GM18867 (cell line): ENCODE measurements around the gene HDAC4.

Experiments used
- ATAC-seq: cut with Tn5 transposase; IDR thresholded peaks from one replicate; pipeline ENCODE4 v1.9.1; 2021; ENCODE audit warnings: mild to moderate bottlenecking, moderate library complexity; ENCODE audit not compliant: unreplicated experiment

The HDAC4 gene

DNA sequence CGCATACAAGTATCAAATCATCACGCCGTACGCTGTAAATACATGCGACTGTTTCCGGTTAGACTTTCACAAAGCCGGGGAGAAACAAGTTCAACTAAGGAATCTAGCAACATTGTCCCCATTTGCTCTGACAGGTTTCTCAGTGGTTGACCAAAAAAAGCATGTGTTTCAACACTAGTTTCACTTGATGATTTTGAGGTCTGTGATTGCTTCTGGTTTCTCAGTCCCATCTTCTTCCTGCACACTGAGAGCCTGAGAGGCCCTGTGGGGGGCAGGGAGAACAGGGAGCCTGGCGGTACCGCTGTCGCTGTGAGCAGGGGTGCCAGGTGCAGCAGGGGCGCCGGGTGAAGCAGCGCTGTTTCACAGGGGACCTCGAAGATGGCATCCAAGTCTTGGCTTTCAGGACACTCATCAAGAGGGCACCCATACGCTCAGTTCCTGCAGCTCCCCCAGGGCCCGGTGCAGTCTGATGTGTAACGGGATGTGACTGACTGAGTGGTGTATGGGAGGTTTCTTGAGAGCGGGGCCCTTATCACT lies 282.1 kb downstream of the HDAC4 start:
- ATAC-seq, result no peak

DNA sequence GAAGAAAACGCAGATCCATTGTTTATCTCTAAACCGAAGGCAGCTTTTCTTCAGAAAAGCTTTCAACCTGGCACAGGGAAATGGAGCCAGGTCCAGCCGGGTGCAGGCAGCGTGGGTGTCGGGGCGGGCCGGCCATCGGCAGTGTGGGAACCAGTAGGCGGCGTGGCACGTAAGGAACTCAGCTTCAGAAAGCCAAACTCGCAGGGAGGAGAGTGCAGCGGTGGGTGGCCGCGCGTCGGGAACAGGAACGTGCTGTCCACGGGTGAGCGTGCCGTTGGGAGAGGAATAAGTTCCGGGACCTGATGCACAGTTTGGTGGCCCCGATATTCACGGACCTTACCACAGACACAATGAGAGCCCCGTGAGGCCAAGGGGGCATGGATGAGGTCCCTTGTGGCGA lies 282.6 kb downstream of the HDAC4 start:
- no peak for ATAC-seq

DNA sequence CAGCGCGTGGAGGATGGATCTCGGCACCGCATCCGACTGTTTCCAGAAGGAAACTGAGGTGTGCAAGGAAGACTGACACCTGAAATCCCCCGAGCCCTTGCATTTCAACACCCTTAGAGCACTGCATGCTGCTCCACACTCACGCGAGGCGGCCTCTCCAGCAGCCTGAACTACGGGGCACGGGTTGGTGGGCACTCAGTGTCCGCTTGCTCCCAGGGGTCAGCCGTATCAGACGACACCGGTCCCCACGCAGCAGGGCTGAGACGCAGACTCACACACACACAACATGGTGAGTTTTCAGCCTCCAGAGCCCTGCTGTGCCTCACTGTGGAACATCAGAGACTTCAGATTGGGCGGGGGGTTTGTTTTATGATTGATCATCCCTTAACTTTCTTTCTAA lies 283.0 kb downstream of the HDAC4 start:
- ATAC-seq, result no peak

DNA sequence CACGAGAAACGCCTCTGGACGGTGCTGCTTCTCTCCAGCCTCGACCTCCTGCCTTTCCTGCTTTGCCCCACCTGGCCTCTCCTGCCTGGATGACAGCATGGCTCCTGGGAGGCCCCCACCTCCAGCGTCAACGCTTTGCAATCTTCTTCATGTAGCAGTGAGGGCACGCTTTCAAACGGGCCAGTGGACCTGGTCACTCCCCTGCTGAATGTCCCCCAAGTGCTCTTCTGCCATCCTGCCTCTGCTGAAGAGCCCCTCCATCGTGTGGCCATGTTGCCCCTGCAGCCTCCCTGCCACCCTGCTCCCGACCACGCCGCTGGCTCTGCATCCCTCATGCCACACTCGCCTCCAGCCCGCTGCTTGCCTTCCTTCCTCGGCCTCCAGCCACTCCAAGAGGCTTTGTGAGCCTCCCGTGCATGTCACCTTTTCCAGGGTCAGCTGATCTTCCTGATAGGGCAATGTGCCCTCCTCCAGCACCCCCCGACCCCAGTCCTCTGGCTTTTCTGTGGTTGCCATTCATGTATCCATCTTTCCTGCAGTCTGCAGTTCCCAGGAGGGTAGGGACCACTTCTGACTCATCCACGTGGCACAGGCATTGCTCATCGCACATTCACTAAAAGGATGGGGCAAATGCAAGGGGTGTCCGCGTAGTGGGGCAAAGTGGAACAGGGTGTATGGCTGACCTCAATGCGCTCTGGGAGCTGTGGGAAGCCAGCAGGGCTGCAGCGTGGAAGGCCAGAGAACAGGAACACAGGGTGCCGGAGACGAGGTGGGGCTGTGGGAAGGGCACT lies 284.2 kb downstream of the HDAC4 start:
- no peak for ATAC-seq

DNA sequence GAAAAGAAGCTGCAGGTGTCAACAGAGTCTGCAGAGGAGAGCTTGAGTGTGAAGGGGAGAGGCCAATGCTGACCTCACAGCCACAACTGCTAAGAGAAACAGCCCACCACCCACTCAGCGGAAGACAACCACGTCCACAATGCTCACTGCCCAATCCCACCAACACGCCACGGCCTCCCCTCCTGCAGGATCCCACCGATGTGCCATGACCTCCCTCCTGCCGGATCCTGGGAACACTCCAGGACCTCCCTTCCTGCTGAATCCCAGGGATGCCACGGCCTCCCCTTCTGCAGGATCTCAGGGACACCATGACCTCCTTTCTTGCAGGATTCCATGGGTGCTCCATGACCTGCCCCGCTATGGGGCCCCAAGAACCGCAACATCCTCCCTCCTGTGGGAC lies 285.2 kb downstream of the HDAC4 start:
- no peak for ATAC-seq

DNA sequence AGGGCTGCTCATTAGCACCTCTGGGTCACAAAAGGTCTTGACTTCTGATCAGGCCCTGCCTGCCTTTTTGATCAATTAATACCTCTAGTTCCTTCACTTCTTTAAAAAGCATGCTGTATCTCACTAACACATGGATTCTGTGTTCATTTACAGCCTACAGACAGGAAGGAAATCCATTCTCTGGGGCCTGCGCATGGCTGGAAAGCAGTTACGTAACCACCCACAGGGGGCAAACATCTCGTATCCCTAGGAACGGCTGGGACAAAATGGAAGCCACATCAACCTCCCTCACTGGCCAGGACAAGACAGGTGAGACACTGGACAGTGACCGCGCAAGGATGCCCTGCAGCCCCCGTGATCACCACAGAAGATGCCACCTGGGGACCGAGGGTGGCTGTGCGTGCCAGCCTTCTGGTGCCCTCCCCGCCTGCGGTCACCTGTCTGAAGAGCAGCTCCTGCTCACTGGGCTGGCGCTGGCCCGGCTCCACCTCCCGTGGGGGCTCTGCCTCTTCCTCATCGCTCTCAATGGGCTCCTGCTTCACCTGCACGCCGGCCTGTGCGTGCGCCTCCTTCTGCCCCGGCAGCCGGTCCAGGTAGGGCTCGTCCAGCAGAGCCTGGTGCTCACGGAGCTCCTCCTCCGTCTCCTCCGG lies 286.1 kb downstream of the HDAC4 start:
- ATAC-seq, result no peak

DNA sequence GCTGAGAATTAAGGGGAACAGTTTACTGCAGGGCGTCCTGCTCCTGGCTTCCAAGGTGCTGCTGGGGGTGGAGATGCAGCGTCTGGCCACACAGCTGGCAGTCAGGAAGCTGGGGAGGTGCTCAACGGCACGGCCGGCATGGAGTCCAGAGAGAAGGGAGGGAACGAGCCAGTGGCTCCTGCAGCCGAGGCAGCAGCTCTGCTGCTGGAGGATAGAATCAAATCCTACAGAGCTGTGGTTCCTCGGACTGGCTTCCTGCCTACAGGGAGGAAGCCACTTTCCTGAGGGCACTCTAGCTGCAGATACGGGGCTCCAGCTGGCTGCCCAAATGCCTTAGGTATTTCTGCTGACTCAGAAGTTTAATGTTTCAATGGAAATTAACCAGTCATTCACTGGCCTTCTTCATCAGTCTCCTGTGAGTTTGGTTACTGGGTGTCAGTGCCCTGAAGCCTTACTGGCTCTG lies 286.7 kb downstream of the HDAC4 start:
- no peak for ATAC-seq

DNA sequence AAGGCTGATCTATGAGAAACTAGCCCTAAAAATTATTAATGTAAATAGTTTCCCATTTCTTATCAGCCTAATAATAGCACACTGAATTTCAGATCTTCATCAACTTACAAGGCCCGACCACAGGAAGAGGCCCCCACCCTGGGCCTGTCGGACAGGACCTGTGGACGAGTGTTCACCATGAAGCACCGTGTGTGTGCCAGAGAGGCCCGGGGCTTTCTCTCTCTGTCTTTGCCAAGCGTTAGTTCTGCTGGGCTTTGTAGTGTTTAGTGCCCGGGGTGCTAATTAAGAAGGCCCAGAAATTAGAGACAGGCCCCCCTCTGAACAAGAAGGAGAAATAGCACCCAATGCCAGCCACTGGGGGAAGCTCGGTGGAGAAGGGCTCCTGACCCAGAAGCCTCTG lies 287.2 kb downstream of the HDAC4 start:
- no peak for ATAC-seq

DNA sequence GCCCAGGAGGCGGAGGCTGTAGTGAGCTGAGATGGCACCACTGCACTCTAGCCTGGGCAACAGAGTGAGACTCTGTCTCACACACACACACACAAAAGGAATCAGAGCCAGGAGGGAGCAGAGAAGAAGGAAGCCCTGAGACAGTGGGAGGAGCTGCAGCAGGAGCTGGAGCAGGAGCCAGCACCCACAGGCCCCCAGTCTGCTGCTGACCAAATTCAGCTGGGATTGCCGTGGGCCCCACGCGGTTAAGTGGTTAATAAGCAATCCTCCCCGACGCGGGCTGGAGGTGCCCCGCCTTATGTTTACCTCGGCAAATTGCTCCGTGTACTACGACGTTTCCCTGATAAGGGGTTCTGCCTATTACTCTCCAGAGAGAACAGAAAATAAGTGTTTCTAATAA lies 287.6 kb downstream of the HDAC4 start:
- ATAC-seq, result no peak

DNA sequence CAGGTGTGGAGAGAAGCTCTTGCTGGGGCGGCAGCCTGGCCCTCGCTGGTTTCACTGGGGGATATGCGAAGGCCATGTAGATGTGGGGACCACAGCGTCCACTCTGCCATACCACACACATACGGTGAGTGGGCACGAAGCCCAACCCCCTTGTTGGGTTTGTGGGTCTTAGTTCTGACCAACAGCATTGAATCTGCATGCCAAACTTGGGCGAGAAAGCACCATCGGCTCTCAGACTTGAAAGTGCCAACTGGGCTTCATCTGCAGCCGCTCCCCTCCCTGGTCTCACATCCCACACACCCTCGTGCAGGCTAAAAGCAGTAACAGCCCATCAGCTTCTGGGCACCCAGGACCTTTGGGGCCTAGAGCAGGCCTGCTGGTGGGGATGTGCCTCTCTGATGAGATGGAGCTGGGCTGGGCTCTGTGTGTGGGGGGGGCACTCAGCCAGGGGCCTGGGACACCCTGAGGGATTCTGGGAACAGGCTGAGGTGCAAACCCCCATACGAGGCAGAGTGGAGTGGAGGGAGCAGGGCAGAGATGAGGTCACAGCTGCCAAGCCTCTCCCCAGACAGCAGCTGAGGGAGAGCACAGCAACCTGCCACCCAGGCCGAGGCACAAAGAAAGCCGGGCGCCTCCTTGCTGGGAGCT lies 288.6 kb downstream of the HDAC4 start:
- ATAC-seq, result no peak

DNA sequence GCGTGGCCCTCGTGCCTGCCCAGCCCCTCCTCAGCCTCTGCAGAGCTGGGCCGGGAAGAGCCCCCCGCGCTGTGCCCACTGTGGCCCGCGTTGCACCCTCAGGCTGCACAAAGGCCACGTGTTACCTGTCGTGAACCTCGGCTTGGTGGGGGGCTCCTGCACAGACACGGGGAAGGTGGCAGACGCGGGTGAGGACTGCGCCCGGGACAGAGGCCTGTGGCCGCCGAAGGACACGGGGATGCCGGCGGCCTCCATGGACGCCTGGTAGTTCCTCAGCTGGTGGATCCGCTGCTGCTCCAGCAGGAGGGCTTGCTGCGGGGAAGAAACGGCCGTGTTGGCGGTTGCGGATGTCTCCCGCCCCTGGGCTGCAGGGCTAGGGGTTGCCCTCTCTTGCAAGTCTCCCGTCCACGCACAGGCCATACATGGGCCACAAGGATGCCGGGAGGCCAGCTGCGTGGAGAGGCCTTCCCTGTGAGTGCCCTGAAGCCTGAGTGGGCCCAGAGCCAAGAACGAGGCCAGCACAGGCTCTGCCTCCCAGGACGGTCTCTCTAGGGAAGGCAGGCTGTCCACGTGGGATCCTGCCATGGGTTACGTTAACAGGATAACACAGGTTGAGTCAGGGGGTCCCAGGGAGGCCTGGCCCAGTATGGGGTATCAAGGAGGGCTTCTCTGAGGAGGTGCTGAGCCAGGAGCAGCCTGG lies 289.3 kb downstream of the HDAC4 start:
- no peak for ATAC-seq

DNA sequence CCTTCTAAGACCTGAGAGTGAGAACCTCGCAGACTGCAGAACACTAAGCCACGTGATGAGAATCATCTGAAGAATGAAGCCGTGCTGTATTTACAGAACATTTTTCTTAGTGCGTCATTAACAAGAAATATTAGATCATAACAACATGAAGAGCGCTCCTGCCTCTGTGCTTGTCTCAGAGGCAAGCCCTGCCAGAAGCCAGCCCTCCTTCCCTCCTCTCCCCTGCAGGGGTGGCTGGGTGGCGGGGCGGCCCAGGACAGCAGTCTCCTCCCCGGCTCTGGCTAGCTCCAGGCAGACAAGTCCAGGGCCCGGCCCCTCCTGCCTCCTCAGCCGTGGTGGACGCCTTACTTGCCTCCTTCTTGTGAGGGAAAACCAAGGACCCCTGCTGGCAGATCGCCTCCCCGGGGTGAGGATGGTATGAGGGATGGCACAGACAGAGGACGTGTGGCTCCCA lies 290.2 kb downstream of the HDAC4 start:
- no peak for ATAC-seq

DNA sequence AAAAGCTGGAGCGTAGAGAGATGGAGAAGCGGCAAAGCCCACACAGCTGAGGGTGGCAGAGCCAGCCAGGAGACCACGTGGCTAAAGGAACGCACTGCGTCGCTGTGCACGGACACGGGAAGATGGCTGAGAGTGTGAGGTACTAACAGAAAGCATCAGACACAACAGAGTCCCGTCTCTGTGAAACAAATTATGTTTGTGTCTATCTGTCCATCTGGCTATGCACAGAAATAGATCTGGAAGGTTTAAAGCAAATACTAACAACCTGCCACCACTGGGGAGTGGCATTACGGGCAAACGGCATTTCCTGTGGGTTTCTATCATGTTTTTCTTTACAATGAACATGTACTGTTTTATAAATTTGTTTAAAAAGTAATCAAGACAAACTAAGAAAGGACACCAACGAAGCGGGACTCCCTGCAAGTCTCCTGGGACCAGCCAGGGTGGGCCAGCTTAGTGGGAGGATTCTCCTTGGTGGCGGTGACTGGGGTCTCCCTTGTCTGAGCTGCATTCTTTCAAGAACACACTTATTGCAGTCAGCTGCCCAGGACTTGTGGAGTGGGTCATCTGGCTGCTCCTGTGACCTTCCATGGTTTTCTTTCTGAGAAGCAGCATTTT lies 290.8 kb downstream of the HDAC4 start:
- ATAC-seq, result no peak

DNA sequence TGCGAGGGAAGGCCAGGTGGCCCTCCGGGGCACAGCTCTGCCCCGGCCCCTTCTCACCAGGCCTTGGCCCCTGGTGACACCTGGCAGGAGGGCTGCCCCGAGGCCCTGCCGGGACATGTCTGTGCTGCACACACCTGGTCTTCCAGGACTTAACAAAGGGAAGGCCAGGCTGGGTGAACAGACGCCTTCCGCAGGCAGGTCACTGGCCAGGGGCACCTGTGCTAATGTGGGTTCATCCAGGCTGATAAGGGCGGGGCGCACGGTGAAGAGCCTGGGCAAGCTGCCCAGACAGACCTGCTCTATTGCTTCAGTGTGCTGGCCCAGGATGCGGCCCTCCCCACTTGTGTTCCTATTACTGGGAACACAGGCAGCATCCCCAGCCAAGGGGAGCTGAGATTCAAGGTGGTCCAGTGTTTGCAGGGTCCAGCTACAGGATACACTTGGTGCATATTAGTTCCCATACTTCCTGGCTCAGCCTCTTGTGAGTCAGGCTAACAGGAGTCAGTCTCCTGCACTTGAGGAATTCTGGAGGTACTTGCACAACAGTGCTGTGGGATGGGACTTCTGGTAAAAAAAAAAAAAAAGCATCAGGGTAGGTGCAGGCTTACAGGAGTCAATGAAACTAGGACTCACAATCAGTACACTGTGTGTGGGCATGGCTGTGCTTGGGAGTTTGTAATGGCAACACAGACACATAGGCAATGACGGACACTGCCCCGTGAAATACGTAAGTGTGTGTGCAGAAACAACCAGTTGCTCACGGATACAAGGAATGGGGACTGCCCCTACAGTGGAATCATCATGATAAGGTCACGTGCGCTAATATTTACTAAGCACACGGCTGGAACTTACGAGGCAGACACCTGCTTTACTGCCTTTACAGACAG lies 291.5 kb downstream of the HDAC4 start:
- no peak for ATAC-seq

DNA sequence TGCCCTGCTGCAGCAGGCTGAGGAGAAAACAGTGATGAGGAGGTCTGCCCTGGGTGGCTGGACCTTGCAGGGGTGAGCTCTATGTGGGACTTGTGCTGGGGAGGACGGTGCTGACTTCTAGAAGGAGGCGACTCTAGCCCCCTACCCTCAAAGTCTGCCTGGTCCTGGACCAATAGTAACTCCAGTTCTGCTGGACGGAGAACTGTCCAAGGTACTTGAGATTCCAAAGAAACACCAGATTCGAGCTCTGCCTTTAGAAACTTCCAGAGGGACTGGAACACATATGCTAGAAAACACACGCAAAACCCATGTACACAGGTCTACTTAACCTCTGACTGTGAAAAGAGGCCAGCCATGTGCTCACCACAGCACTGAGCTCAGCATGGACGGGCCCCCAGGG lies 292.4 kb downstream of the HDAC4 start:
- ATAC-seq, result no peak

DNA sequence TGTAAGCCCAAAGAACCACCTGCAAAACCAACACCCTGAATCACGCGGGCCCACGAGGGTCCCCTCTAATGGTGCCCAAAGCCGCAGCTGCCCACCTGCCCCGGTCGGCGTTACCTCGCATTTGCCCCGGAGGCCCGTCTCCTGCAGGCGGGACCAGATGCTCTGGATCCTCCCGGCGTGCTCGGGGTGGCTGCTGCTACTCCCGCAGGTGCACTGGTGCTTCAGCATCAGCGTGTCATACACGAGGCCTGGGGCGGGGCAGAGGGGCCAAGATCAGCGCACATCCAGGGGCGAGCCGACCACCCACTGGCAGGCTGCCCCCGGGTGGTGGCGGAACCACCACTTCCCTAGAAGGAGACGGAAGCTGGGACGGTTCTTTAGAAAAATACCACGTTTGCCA lies 292.9 kb downstream of the HDAC4 start:
- ATAC-seq, result no peak

DNA sequence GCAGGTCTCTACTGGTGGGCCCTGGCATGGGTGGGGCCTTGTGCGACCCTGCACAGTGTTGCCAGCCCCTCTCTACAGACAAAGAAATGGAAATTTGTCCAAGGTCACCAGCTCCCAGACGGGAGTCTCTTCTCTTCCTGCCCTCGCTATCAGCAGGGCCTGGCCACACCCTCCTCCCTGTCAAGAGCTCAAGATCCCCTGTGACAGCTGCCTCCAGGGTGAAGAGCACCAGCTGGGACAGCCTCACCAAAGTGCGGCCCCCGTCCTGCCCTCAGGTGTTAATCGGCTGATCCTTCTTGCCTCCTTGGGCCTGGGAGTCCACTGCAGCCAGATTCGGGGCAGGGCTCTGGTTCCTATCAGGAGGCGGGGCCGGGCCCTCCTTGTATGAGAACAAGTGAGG lies 293.9 kb downstream of the HDAC4 start:
- no peak for ATAC-seq

DNA sequence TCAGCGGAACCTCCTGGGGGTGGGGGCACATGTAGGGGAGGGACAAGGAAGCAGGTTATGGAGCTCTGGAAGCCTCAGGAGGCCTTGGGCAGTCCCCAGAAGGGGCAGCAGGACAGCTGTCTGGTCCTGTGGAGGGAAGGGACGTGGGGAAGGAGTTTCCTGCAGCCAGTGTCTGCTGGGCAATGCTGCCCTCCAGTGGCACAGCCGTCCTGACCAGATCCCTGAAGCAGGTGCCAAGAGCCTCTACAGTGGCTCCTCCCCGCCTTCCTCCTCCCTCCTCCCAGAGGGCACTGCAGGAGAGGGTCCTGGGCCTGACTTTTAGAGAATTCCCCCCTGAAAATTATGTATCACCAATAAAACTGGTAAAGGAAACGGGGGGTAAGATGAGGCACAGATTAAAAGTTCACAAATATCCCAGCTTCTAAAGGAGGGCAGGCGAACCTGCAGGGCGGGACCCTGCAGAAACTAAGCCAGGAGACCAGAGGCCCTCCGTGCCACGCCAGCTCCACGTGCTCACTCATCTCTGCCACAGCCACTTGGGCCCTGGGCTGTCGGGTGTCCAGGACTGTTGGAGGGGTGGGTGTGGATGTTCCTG lies 294.4 kb downstream of the HDAC4 start:
- no peak for ATAC-seq

DNA sequence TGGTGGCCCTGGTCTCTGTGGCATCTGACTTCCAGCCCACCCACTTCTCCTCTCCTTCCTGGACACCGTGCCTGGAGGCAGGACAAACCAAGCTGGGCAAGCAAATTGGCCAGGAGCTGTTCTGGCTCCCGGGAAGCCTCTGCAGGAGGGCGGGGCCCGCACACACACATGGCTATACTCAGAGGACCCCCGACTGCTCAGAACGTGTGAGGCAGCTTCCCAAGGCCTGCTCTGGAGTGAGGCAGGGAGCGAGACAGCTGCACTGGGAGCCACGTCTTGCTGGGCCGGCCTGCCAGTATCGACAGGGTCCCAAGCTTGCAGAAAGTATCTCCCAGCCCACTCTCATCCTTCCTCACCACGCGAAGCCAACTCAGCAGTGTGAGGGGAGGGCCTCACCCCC lies 295.6 kb downstream of the HDAC4 start:
- ATAC-seq, result no peak
